H1 (cell line): Measurements from ENCODE around the gene C1RL. TPM values are rescaled to one million over a fixed set of nuclear protein-coding genes. Genes with fewer than 3 reads are reported as not detected.

Experiments
- GABPA ChIP-seq: IDR thresholded peaks from 2 replicates; pipeline ENCODE4 v1.6.1; 2011; ENCODE audit warnings: mild to moderate bottlenecking, low read length, moderate library complexity, borderline replicate concordance; ENCODE audit not compliant: insufficient read depth
- POLR2A ChIP-seq, 2 experiments: IDR thresholded peaks; 1 replicate in 1 of 2; 2 replicates in 1 of 2; pipeline ENCODE4 v1.6.1; 2011; ENCODE audit warnings: low read depth in 2 of 2, low read length in 2 of 2, mild to moderate bottlenecking in 2 of 2; ENCODE audit errors: control extremely low read depth in 1 of 2
- RXRA ChIP-seq: IDR thresholded peaks from 2 replicates; pipeline ENCODE4 v1.6.1; 2011; ENCODE audit warnings: low read depth, mild to moderate bottlenecking, low read length, moderate library complexity; ENCODE audit not compliant: insufficient read depth
- SIX5 ChIP-seq: IDR thresholded peaks from 2 replicates; pipeline ENCODE4 v1.6.1; 2011; ENCODE audit warnings: mild to moderate bottlenecking, low read depth, low read length
- polyA plus RNA-seq, 7 experiments: library from polyadenylated mRNA; depleted of rRNA in 3 of 7; stranded (reverse) in 5 of 7; unstranded in 2 of 7; fragments of >200 nt in 5 of 7; fragments of 200-250 nt in 2 of 7; gene quantifications; 1 replicate in 5 of 7; 2 replicates in 1 of 7; 4 replicates in 1 of 7; pipeline versions ENCODE4 v1.2.1 to v1.2.3, GENCODE V29; 2011 to 2013; ENCODE audit warnings: missing spikeins in 2 of 7, mixed read lengths in 2 of 7
- total RNA-seq: library from RNA; stranded (reverse); fragmentation: NEBNext Ultra II Directional; extraction: Animal tissue kit (Norgen Biotek cat#: 25700); gene quantifications from 2 replicates; pipeline ENCODE4 v1.2.1, GENCODE V29; 2021
- TF ChIP-seq, protein P1 (sequence below): IDR thresholded peaks from 2 replicates; pipeline ENCODE4 v1.6.1; 2012; ENCODE audit warnings: low read length, inconsistent platforms
- TF ChIP-seq, protein P2 (sequence below), 3 experiments: IDR thresholded peaks; 1 replicate in 2 of 3; 2 replicates in 1 of 3; pipeline versions ENCODE4 v1.5.1 to v1.6.1; 2011; ENCODE audit warnings: low read length in 3 of 3, mild to moderate bottlenecking in 3 of 3, inconsistent platforms in 2 of 3, low read depth in 1 of 3, moderate library complexity in 1 of 3; ENCODE audit not compliant: insufficient read depth in 1 of 3; ENCODE audit errors: control extremely low read depth in 1 of 3

Gene C1RL
- total and polyA plus RNA-seq, 2 of the 8 experiments (the other 6 are each of a cell fraction or from before 2014, with no cell fraction given) = 11.4 to 15.5 TPM

DNA sequence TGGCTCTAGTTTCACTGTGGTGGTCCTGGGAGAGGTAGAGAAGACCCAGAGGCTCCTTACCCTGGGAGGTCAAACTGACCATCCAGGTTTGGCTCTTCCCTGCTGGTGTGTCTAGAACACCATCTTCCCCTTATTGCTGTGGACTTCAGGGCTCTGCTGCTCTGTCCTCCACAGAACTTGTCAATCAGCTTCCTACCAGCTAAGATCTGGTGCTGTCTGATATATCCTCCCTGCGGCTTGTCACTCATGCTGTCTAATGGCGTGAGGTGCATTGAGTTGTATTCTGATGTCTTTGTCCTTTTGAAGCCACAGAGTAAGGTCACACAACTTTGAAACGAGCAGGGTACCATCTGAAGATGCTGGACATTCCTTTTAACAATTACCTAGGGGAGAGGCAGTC, 7.2 kb upstream of the C1RL start (continued):
- TF ChIP-seq, protein P1, sequence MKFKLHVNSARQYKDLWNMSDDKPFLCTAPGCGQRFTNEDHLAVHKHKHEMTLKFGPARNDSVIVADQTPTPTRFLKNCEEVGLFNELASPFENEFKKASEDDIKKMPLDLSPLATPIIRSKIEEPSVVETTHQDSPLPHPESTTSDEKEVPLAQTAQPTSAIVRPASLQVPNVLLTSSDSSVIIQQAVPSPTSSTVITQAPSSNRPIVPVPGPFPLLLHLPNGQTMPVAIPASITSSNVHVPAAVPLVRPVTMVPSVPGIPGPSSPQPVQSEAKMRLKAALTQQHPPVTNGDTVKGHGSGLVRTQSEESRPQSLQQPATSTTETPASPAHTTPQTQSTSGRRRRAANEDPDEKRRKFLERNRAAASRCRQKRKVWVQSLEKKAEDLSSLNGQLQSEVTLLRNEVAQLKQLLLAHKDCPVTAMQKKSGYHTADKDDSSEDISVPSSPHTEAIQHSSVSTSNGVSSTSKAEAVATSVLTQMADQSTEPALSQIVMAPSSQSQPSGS = no peak
- TF ChIP-seq RXRA = no peak
- TF ChIP-seq, protein P2, sequence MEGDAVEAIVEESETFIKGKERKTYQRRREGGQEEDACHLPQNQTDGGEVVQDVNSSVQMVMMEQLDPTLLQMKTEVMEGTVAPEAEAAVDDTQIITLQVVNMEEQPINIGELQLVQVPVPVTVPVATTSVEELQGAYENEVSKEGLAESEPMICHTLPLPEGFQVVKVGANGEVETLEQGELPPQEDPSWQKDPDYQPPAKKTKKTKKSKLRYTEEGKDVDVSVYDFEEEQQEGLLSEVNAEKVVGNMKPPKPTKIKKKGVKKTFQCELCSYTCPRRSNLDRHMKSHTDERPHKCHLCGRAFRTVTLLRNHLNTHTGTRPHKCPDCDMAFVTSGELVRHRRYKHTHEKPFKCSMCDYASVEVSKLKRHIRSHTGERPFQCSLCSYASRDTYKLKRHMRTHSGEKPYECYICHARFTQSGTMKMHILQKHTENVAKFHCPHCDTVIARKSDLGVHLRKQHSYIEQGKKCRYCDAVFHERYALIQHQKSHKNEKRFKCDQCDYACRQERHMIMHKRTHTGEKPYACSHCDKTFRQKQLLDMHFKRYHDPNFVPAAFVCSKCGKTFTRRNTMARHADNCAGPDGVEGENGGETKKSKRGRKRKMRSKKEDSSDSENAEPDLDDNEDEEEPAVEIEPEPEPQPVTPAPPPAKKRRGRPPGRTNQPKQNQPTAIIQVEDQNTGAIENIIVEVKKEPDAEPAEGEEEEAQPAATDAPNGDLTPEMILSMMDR (IDR thresholded peaks at IDR 0.05; ENCODE audit: control extremely low read depth in 1 of 3, insufficient read depth in 1 of 3, low read depth in 1 of 3, low read length in 3 of 3) = no peak
- no peak for TF ChIP-seq SIX5
- TF ChIP-seq POLR2A (IDR thresholded peaks at IDR 0.05; ENCODE audit: control extremely low read depth in 1 of 2, low read depth in 2 of 2, low read length in 2 of 2) = no peak
- no peak for TF ChIP-seq GABPA
